Subcutaneous adipose tissue (tissue), 4 donors: ENCODE data around the gene ARL2BP. TPM values are rescaled to one million over a fixed set of nuclear protein-coding genes. Genes with fewer than 3 reads are reported as not detected.

Source experiments
- CTCF ChIP-seq: fragments of 450-650 bp; IDR thresholded peaks from one replicate; pipeline ENCODE4 v1.5.1; 2016; ENCODE audit warnings: low read depth, mild to moderate bottlenecking, control low read depth, antibody characterized with exemption, moderate library complexity
- total RNA-seq, 4 donors: library from RNA; depleted of rRNA; stranded (reverse); fragments of >200 nt; gene quantifications; one replicate each; pipeline ENCODE4 v1.1.0, GENCODE V29; 2016

ARL2BP gene
- total RNA-seq, 4 donors from 2014 or later: 48.8 to 94.1 (median 59.6) TPM

- TF ChIP-seq CTCF: no peak
Measured at GRCh38 chr16:57239107-57239506, 6.0 kb upstream of the ARL2BP start.

- no peak for TF ChIP-seq CTCF
Measured at GRCh38 chr16:57240851-57241250, 4.2 kb upstream of the ARL2BP start.

GRCh38 chr16:57242650-57243049, 2.4 kb upstream of the ARL2BP start:
- no peak for TF ChIP-seq CTCF

- no peak for TF ChIP-seq CTCF
Measured at GRCh38 chr16:57244463-57244766, 644 bp upstream of the ARL2BP start.

- no peak for TF ChIP-seq CTCF
Measured at GRCh38 chr16:57245472-57246113, 534 bp downstream of the ARL2BP start.

GRCh38 chr16:57251352-57251751, 6.3 kb downstream of the ARL2BP start:
- TF ChIP-seq CTCF: no peak

- no peak for TF ChIP-seq CTCF
Measured at GRCh38 chr16:57252148-57252721, 7.2 kb downstream of the ARL2BP start.
